ENCODE measurements around the gene UNC79. TPM values are rescaled to one million over a fixed set of nuclear protein-coding genes. Genes with fewer than 3 reads are reported as not detected.

UNC79 gene
- polyA plus RNA-seq, 3 donors: 0.01 to 0.02 TPM; not detected in 1

DNA sequence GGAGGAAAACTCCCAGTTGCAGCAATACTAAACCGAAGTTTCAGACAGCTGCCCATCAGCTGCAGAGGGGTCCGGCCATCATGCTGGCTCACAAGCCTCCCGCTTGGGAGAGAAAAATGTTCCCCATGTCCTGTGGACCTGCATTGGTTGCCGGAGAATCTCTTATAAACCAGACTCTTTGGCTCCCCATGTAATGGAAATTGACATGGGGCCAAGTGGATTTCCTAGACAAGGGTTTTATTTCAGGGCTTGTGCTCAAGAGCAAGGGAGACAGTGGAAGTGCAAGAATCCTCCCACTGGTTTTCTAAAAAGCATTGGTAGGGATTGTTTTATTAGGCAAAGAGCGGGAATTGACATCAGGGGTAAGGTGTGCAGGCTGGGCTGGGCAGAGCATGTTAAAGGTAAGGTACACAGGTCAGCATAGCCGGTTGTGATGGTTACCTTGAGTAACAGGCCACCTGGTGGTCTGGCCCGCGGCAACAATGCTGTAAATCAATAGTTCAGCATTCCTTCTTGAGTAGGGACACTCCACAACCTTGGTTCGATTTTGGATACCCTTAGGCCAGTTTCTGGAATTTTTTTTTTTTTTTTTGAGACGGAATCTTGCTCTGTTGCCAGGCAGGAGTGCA, 135.4 kb downstream of the UNC79 start:
- H3K27me3 Mint-ChIP-seq (ENCODE audit: low read depth in 3 of 3): peaks cover 7 to 17% (median 8%) of the 10 kb centered on the region in 3 donors
- no peak overlapping the region for H3K4me3 Mint-ChIP-seq
- Histone ChIP-seq H3K27ac (ENCODE audit: low read depth in 1 of 2, low read length in 2 of 2) (no peak overlapping the region), H3K79me2 (ENCODE audit: insufficient read depth, low read length) (no peaks in the 10 kb centered on the region), H4K20me1 (ENCODE audit: insufficient read depth, low read length) (no peaks in the 10 kb centered on the region), H3K4me1 (ENCODE audit: control insufficient read depth in 1 of 2, insufficient read depth in 2 of 2, low read length in 2 of 2) (no peaks in the 10 kb centered on the region), H3K4me3 (replicated peaks in 1 of 3; ENCODE audit: low read depth in 2 of 3, low read length in 3 of 3) (no peak overlapping the region), H3K36me3 (replicated peaks in 1 of 2; ENCODE audit: control insufficient read depth in 1 of 2, insufficient read depth in 2 of 2, low read length in 2 of 2) (no peaks in the 10 kb centered on the region), H3K27me3 (ENCODE audit: control insufficient read depth in 2 of 2, insufficient read depth in 2 of 2, low read length in 2 of 2) (no peaks in the 10 kb centered on the region), H3K9ac (ENCODE audit: insufficient read depth, low read length, poor library complexity, severe bottlenecking) (no peak overlapping the region), H2AFZ (ENCODE audit: insufficient read depth, low read depth, low read length, poor library complexity, severe bottlenecking) (no peak overlapping the region), H3K4me2 (replicated peaks; ENCODE audit: extremely low read depth, low read length, poor library complexity, severe bottlenecking) (no peak overlapping the region), H3K9me3 (replicated peaks in 1 of 2; ENCODE audit: control insufficient read depth in 1 of 2, insufficient read depth in 1 of 2, low read length in 2 of 2) (no peaks in the 10 kb centered on the region)
- DNase-seq: no peak
- no peaks in the 10 kb centered on the region for H3K4me1 Mint-ChIP-seq
- H3K36me3 Mint-ChIP-seq: no peaks in the 10 kb centered on the region
- no peak overlapping the region for H3K27ac Mint-ChIP-seq
- TF ChIP-seq CTCF (IDR thresholded peaks at IDR 0.05): no peak
- H3K9me3 Mint-ChIP-seq: peaks cover 0 to 7% (median 2%) of the 10 kb centered on the region in 7 donors
- WGBS (ENCODE audit: insufficient coverage): 93% methylated on average over 8 of the region's 10 CpGs
- intact Hi-C loops (cut with micrococcal nuclease): no loop called here

DNA sequence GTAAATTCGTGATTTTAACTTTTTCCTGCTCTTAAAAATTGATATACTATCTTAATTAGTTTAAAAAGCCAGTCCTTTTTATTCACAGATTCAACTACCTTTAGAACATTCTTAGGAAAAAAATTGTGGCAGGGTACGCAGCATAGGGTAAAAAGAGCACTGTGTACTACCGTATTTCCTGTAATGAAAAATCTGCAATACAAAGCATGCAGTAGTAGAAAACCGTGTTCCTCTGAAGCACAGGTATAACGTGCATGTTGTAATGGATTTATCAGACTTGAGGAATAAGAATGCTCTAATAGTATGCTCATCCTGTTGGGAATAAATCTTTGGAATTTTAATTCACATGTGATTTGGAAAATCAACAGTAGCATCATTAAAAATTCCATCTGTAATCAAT, 140.5 kb downstream of the UNC79 start:
- Histone ChIP-seq H2AFZ (ENCODE audit: insufficient read depth, low read depth, low read length, poor library complexity, severe bottlenecking) (no peak overlapping the region), H4K20me1 (ENCODE audit: insufficient read depth, low read length) (no peaks in the 10 kb centered on the region), H3K27me3 (ENCODE audit: control insufficient read depth in 2 of 2, insufficient read depth in 2 of 2, low read length in 2 of 2) (peaks cover 0 to 9% of the 10 kb centered on the region in 2 donors), H3K4me3 (replicated peaks in 1 of 3; ENCODE audit: low read depth in 2 of 3, low read length in 3 of 3) (no peak overlapping the region), H3K9ac (ENCODE audit: insufficient read depth, low read length, poor library complexity, severe bottlenecking) (no peak overlapping the region), H3K79me2 (ENCODE audit: insufficient read depth, low read length) (no peaks in the 10 kb centered on the region), H3K4me2 (replicated peaks; ENCODE audit: extremely low read depth, low read length, poor library complexity, severe bottlenecking) (no peak overlapping the region), H3K27ac (ENCODE audit: low read depth in 1 of 2, low read length in 2 of 2) (no peak overlapping the region), H3K4me1 (ENCODE audit: control insufficient read depth in 1 of 2, insufficient read depth in 2 of 2, low read length in 2 of 2) (no peaks in the 10 kb centered on the region), H3K9me3 (replicated peaks in 1 of 2; ENCODE audit: control insufficient read depth in 1 of 2, insufficient read depth in 1 of 2, low read length in 2 of 2) (no peaks in the 10 kb centered on the region), H3K36me3 (replicated peaks in 1 of 2; ENCODE audit: control insufficient read depth in 1 of 2, insufficient read depth in 2 of 2, low read length in 2 of 2) (no peaks in the 10 kb centered on the region)
- peaks cover 9 to 19% (median 10%) of the 10 kb centered on the region in 3 donors for H3K27me3 Mint-ChIP-seq (ENCODE audit: low read depth in 3 of 3)
- H3K9me3 Mint-ChIP-seq: peaks cover 0 to 5% (median under 1%) of the 10 kb centered on the region in 7 donors
- no peaks in the 10 kb centered on the region for H3K4me1 Mint-ChIP-seq
- TF ChIP-seq CTCF (IDR thresholded peaks at IDR 0.05): no peak
- 100% methylated on average over 1 of the region's 5 CpGs for WGBS (ENCODE audit: insufficient coverage)
- intact Hi-C loops (cut with micrococcal nuclease): no loop called here
- H3K27ac Mint-ChIP-seq: no peak overlapping the region
- no peak for DNase-seq
- no peak overlapping the region for H3K4me3 Mint-ChIP-seq
- no peaks in the 10 kb centered on the region for H3K36me3 Mint-ChIP-seq

Data from CD14-positive monocyte (primary cell).